C1 segment of cervical spinal cord (tissue), 14 donors: Measurements from ENCODE around the gene DNAJC13.

ENCODE experiments used
- DNase-seq, 14 donors: peaks; one replicate each; lab custom pipeline; 2025; lab: John Stamatoyannopoulos, UW

DNAJC13 gene

DNA sequence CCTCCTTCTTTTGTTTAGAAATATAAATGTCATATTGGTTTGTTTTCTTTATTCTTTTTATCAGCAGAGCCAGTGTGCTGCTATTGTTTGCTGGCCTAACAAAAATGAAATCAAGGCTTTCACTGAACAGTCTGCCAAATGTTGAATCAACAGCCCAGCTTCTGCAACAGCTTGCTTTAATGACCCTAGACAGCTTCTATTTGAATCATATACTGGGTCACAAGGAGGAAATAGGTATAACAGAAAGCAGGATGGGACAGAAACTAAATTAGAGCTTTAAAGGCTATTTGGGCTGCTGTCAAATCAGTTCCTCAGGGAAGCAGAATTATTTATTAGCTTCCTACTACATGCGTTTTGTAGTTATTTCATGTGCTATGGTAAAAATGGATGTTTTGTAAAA is 12.1 kb upstream of the DNAJC13 start:
- DNase-seq: no peak

GRCh38 chr3:132405609-132406299 is 11.5 kb upstream of the DNAJC13 start:
- no peak for DNase-seq

DNA sequence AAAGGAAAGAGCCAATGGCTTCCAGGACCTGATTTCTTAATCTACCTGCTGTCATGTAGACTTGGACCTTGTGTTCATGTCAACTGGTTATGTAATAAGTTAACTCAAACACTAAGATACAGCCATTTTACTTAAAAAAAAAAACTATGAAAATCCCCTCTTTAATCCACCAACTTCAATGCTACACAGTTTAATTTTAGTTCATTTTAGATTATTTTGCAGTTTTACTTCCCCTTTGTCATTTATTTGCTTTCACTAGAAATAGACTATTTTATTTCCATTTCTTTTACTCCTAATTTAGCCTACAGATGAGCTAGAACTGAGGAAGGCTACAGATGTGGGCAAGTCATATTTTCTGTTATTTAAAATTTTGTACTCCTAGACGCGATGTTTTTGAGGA is 10.7 kb upstream of the DNAJC13 start:
- no peak for DNase-seq

DNA sequence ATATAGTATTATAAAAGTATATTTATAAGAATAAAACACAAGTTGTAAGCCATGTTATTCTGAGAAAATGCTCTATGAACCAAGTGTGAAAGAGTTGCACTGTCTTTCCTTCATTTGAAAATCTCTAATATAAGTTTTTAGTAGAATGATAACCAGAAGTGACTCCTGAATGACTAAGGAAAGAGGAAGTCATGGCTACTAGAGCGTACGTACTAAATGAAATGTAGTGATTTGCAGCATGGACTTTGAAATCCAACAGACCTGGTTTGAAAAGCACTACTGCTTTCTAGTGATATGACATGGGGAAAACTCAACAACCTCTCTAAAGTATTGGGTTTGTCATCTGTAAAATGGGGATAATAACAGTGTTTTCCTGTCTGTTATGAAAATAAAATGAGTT is 10.3 kb upstream of the DNAJC13 start:
- DNase-seq: no peak

DNA sequence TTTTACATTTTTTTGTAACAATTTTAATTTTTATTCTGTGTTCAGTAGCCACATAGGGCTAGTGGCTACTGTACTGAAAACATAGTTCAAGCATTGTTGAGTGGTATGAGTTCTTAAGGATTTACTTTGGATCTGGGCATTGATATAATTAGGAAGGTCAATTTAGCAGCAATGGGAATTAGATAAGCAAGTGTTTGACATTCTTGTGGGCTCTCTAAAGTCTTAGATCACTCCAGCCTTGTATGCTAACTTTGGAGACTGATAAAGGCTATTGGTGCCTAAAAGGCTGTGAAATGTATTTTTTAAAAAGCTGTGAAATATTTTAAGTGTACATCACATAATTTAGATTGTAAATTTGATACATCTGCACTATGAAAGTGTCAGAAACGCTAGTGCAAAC is 2.5 kb upstream of the DNAJC13 start:
- no peak for DNase-seq

- DNase-seq: no peak
These were observed 1.1 kb upstream of the DNAJC13 start for GRCh38 chr3:132416161-132416560.

- peak in 8 of 14 donors; percentile 38 to 83 (median 70) for DNase-seq
These were observed 551 bp downstream of the DNAJC13 start for GRCh38 chr3:132417695-132418411.

DNA sequence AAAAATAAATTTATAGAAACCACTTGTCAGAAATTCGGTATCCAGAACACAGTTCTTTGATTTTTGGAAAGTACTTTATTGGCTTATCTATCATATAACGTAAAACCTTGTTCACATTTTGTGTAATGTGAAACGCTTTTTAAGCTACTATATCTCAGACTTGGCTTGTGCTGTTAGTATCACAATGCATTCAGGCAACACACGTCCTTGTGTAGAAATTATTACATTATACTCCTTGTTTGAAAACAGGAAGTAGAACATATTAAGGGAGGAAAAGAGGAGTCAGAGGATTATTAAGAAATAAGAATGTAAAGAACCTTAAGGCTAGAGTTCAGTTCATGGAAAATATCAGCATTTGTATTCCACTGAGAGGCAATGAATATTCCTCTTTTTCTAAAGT is 1.6 kb downstream of the DNAJC13 start:
- no peak for DNase-seq

DNA sequence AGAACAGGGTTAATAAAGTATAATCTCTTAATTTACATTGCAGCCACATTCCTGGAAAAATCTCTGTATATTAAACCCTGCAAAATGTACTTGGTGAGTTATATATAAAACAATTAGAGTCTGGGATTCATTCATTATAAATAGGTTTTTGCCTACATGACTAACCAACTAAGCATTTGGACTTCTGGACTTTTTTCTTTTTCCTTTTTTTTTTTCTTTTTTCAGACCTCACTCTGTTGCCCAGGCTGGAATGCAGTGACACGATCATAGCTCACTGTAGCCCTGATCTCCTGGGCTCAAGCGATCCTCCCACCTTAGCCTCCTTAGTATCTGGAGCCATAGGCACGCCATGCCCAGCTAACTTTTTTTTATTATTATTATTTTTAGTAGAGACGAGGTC is 4.5 kb downstream of the DNAJC13 start:
- DNase-seq: no peak

GRCh38 chr3:132422531-132422930 is 5.2 kb downstream of the DNAJC13 start:
- no peak for DNase-seq

DNA sequence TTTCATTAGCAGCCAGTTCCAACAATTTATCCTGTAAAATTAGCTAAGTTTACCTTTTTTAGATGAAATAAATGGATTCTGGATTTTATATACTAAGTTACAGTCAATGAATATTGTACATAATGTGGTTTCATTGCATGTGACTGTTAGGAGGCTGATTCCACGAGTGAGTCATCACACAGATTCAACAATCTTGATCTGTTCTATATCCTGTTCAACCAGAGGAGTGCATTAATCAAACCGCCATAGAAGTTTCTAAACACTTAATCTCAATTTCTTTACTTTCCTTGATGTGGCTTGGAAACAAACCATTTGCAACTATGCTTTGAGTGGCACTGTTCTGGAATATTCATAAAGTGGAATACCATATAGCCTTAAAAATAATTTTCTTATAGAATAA is 15.3 kb downstream of the DNAJC13 start:
- no peak for DNase-seq

GRCh38 chr3:132433121-132433520 is 15.8 kb downstream of the DNAJC13 start:
- no peak for DNase-seq

- no peak for DNase-seq
These were observed 18.1 kb downstream of the DNAJC13 start for GRCh38 chr3:132435224-132435910.

DNA sequence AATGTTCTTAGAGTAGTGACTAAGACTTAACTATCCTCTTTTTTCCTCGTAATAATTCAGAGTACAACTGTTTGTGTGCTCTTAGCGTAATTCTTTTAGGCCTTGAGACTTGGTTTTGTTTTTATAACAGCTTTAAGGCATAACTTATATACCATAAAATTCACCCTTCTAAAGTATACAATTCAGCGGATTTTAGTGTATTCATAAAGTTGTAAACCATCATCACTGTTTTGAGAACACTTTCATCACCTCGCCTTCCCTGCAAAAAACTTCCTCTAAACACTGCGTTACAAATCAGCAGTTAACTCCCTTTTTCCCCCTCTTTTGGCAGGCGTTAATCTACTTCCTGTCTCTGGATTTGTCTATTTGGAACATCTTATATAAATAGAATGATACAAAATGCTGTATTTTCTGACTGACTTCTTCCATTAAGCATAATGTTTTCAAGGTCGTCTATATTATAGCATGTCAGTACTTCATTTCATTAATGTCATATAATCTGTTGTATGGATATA is 18.7 kb downstream of the DNAJC13 start:
- no peak for DNase-seq

DNA sequence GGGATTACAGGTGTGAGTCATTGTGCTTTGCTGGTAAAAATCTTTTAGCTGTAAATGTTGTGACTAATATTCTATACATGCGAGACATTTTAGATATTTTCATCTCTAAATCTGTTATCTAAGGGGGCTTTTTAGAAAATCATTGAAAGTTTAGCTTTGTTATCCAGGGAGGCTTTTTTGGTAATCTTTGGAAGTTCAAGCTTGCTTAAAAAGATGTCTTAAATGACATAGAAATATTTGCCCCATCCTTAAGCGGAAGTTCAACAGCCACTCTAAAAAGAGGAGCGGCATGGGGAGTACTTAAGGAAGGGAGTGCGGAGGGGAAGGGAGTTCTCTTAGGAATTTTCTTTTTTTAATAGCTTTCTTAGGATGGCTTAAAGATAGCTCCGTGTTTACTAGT is 26.1 kb downstream of the DNAJC13 start:
- no peak for DNase-seq

- DNase-seq: no peak
These were observed 27.1 kb downstream of the DNAJC13 start for GRCh38 chr3:132444383-132444782.

DNA sequence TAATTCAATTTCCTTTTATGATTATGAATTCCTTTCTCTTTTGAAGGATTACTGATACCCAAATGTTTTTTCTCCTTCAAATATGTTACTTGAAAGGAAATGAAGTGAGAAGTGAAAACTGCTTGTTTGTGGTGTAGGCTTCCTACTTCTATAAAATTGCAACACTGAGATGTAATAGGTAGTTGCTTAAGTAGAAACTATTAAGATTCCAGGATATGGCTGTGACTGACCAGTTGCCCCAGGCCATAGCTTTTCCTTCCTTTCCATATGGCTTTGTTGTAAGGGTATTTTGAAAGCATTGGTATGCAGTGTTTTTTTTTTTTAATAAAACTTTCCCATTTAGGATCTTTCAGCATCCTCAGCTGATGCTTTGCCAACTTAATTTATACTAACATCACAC is 28.5 kb downstream of the DNAJC13 start:
- no peak for DNase-seq

- no peak for DNase-seq
These were observed 31.1 kb downstream of the DNAJC13 start for GRCh38 chr3:132448216-132448961.

- no peak for DNase-seq
These were observed 38.8 kb downstream of the DNAJC13 start for GRCh38 chr3:132456136-132456535.

DNA sequence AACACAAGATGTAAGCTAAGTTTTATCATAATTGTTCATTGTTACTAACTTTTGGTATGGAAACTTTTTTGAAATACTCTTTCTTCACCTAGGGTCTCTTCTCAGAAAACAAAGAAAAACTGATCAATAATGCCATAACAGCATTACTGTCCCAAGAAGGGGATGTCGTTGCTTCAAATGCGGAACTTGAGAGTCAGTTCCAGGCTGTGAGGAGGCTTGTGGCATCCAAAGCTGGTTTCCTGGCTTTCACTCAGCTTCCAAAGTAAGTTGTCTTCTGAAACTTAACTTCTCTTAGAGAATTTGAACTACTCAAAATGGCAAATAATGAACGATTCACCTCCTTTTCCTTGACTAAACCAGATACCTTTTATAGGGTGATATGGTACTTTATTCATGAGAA is 39.3 kb downstream of the DNAJC13 start:
- no peak for DNase-seq

- DNase-seq: no peak
These were observed 40.0 kb downstream of the DNAJC13 start for GRCh38 chr3:132457286-132457685.

- DNase-seq: no peak
These were observed 42.2 kb downstream of the DNAJC13 start for GRCh38 chr3:132459551-132459950.
